Peyer's patch (tissue), 4 donors: ENCODE results near the gene NUP42. TPM values are rescaled to one million over a fixed set of nuclear protein-coding genes. Genes with fewer than 3 reads are reported as not detected.
"Not testable (repeated sequence)": the region's sequence is repeated elsewhere in the genome, so short reads cannot be mapped to it uniquely, and the experiment has no call there.

Source experiments
- DNase-seq, 3 donors: peaks; one replicate each; pipeline ENCODE4 v3.0.0-alpha.2; 2017 to 2019
- H3K27ac ChIP-seq, 4 donors: fragments of 200-600 bp; sonication (generic); one replicate each; pipeline ENCODE4 v1.5.1; 2016 to 2019
- H3K27me3 ChIP-seq, 2 donors: fragments of 200-600 bp; sonication (generic); one replicate each; pipeline ENCODE4 v1.5.1; 2019
- H3K36me3 ChIP-seq, 3 donors: fragments of 200-600 bp; sonication (generic); one replicate each; pipeline ENCODE4 v1.5.1; 2016 to 2019
- H3K4me1 ChIP-seq, 4 donors: fragments of 200-600 bp; sonication (generic); one replicate each; pipeline ENCODE4 v1.5.1; 2016 to 2019
- H3K4me3 ChIP-seq, 4 donors: fragments of 200-600 bp; sonication (generic); 1 replicate in 3 of 4; 2 replicates in 1 of 4; pipeline ENCODE4 v1.5.1; 2016 to 2019; ENCODE audit warnings: mild to moderate bottlenecking in 1 of 4
- H3K9me3 ChIP-seq, 4 donors: fragments of 200-600 bp; sonication (generic); one replicate each; pipeline ENCODE4 v1.5.1; 2016 to 2019; ENCODE audit warnings: mild to moderate bottlenecking in 1 of 4
- POLR2A ChIP-seq, 2 donors: fragments of 450-650 bp; IDR thresholded peaks; one replicate each; pipeline ENCODE4 v1.5.1; 2017; ENCODE audit warnings: antibody characterized with exemption in 2 of 2, mild to moderate bottlenecking in 2 of 2, moderate library complexity in 2 of 2
- total RNA-seq, 4 donors: library from RNA; depleted of rRNA; stranded (reverse); fragments of >200 nt; gene quantifications; one replicate each; pipeline ENCODE4 v1.1.0, GENCODE V29; 2016
- TF ChIP-seq, protein P1 (sequence below), 6 experiments: fragments of 450-650 bp in 4 of 6; fragments of 200-600 bp in 2 of 6; sonication (generic) in 1 of 6; IDR thresholded peaks; one replicate each; pipeline ENCODE4 v1.5.1; 2017 to 2019; ENCODE audit warnings: antibody characterized with exemption in 6 of 6, mild to moderate bottlenecking in 3 of 6, moderate library complexity in 1 of 6

NUP42 gene
- total RNA-seq, 4 donors from 2014 or later = 23.1 to 92.1 (median 53.7) TPM

DNA sequence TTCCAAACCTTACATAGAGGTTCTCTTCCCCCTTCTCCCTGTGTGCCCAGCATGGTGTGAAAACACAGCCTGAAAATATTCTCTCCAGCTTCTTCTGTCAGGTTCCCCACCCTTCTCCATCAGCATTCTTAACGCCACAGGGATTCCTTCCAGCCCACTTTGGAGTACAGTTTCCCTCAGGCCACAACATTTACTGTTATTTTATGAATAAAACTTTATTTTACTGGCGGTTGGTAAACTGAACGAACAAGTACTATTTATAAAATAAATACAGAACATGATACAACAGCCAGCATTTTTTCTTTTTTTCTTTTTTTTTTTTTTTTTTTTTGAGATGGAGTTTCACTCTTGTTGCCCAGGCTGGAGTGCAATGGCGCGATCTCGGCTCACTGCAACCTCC is 33.1 kb downstream of the NUP42 start:
- no peaks in the 10 kb centered on the region for H3K36me3 ChIP-seq
- H3K27ac ChIP-seq = no peak overlapping the region
- no peak for TF ChIP-seq POLR2A (IDR thresholded peaks at IDR 0.05)
- TF ChIP-seq, protein P1, sequence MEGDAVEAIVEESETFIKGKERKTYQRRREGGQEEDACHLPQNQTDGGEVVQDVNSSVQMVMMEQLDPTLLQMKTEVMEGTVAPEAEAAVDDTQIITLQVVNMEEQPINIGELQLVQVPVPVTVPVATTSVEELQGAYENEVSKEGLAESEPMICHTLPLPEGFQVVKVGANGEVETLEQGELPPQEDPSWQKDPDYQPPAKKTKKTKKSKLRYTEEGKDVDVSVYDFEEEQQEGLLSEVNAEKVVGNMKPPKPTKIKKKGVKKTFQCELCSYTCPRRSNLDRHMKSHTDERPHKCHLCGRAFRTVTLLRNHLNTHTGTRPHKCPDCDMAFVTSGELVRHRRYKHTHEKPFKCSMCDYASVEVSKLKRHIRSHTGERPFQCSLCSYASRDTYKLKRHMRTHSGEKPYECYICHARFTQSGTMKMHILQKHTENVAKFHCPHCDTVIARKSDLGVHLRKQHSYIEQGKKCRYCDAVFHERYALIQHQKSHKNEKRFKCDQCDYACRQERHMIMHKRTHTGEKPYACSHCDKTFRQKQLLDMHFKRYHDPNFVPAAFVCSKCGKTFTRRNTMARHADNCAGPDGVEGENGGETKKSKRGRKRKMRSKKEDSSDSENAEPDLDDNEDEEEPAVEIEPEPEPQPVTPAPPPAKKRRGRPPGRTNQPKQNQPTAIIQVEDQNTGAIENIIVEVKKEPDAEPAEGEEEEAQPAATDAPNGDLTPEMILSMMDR (IDR thresholded peaks at IDR 0.05) = no peak
- no peaks in the 10 kb centered on the region for H3K4me1 ChIP-seq
- no peaks in the 10 kb centered on the region for H3K9me3 ChIP-seq
- no peaks in the 10 kb centered on the region for H3K27me3 ChIP-seq
- no peak overlapping the region for H3K4me3 ChIP-seq
- DNase-seq = no peak

DNA sequence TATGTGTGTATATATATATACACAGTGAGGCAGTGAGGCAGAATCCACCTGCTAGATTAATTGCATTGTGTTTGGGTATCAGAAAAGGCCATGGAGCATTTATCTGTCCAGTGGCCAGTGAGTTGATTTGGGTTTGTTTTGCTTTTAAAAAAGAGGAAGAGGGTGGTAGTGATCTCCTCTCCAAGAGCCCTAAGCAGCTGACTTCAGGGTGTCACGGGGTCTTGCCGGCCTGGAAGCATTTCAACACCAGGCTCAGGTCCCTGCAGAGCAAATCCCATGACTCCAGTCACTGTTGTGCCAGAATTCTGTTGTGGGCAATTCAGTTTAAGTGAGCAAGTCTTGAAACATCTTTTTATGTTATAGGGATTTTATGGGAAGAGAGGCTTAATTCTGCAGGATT is 34.2 kb downstream of the NUP42 start:
- no peaks in the 10 kb centered on the region for H3K4me1 ChIP-seq
- peak in 1 of 3 donors; percentile 63 for DNase-seq
- no peaks in the 10 kb centered on the region for H3K27me3 ChIP-seq
- H3K4me3 ChIP-seq = no peak overlapping the region
- TF ChIP-seq, protein P1 (IDR thresholded peaks at IDR 0.05) = no peak
- TF ChIP-seq POLR2A (IDR thresholded peaks at IDR 0.05) = no peak
- no peaks in the 10 kb centered on the region for H3K9me3 ChIP-seq
- no peak overlapping the region for H3K27ac ChIP-seq
- no peaks in the 10 kb centered on the region for H3K36me3 ChIP-seq

DNA sequence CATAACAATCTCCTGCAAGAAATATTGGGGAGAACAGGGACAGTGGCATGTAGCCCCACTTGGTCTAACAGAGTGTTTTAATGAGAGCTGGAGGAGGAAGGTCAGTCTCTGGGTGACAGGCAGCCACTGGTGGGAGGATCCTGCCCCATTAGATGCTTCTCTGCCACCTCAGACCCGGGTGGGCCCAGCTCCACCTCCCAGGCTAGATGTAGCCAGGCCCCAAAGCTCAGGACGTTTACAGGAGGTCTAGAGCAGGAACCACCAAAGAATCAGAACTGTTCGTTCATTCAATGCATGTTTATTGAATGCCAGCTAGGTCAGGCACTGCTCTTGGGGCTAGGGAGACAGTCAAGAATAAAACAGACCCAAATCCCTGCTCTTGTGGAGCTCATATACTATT is 36.3 kb downstream of the NUP42 start:
- Histone ChIP-seq H3K4me1 (no peaks in the 10 kb centered on the region), H3K36me3 (no peaks in the 10 kb centered on the region), H3K27me3 (no peaks in the 10 kb centered on the region), H3K27ac (no peak overlapping the region), H3K4me3 (no peak overlapping the region), H3K9me3 (no peaks in the 10 kb centered on the region)
- no peak for DNase-seq
- TF ChIP-seq, protein P1 (IDR thresholded peaks at IDR 0.05) = no peak
- TF ChIP-seq POLR2A (IDR thresholded peaks at IDR 0.05) = no peak

DNA sequence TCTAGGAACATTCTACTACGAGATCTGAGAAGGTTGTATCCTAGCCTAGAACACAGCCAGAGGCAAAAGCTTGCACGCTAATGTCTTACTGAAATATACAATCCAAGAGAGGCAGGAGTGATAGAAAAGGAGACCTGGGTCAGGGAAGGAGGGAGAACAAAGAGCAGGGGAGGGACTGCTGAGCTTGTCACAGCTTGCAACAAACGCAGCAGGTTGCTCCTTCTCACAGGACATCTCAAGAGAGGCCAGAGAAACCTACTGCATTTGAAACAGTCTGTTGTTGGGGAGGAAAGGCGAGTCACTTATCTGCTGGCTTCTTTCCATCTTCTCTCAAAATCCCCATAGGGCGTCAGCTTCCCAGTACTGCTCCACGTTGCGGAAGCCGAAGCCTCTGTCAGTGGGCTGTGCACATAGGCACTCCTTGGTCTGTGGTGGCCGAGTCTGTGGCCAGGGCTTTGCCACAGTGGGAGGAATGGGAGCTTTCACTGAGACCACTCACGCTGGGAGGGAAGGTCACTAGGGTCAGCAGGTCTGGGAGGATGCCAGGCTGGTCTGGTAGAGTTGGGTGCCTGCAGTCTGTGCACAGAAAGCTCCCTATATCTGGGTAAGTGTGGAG is 39.0 kb downstream of the NUP42 start:
- H3K36me3 ChIP-seq = no peaks in the 10 kb centered on the region
- TF ChIP-seq, protein P1 (IDR thresholded peaks at IDR 0.05) = no peak
- TF ChIP-seq POLR2A (IDR thresholded peaks at IDR 0.05) = no peak
- no peak overlapping the region for H3K27ac ChIP-seq
- H3K4me1 ChIP-seq = no peaks in the 10 kb centered on the region
- no peak overlapping the region for H3K4me3 ChIP-seq
- H3K27me3 ChIP-seq = no peaks in the 10 kb centered on the region
- DNase-seq = no peak
- H3K9me3 ChIP-seq = no peaks in the 10 kb centered on the region

DNA sequence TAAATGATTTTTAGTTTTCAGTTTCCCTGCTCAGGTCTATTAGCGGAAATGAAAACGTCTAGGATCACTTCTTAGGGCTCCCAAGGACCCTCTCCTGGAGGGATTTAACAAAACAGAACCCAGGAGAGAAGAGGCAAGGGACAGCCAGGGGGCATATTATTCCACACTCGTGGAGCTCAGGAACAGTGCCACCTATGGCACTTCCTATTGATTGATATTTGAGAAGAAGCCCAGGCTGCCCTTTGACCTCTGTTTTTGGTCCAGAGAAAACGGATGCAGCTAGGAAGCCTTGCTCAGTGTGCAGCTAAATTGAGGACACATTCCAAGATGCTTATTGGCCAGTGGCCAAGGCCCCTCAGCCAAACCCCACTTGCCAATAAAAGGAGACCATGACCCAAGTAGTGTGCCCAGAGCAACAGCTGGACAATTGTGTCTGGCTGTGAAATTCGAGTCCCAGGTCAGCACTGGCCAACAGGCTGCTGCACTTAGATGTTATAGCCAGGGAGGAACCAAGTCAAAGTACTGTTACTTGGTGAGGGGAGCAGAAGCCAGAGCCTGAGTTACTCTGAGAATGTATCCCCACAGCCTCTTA is 40.7 kb downstream of the NUP42 start:
- Histone ChIP-seq H3K4me1 (no peaks in the 10 kb centered on the region), H3K36me3 (no peaks in the 10 kb centered on the region), H3K27me3 (no peaks in the 10 kb centered on the region), H3K27ac (no peak overlapping the region), H3K4me3 (no peak overlapping the region), H3K9me3 (no peaks in the 10 kb centered on the region)
- no peak for DNase-seq
- no peak for TF ChIP-seq POLR2A (IDR thresholded peaks at IDR 0.05)

DNA sequence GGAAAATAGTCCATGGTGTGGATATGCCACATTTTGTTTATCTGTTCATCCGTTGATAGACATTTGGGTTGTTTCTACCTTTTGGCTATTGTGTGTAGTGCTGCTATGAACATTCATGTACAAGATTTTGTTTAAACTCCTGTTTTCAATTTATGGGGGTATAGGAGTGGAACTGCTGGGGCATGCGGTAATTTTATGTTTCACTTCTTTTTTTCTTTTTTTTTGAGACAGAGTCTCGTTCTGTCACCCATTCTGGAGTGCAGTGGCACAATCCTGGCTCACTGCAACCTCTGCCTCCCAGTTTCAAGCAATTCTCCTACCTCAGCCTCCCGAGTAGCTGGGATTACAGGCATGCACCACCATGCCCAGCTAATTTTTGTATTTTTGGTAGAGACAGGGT is 42.5 kb downstream of the NUP42 start:
- H3K9me3 ChIP-seq, H3K27me3 ChIP-seq, H3K4me1 ChIP-seq, H3K36me3 ChIP-seq, H3K4me3 ChIP-seq, DNase-seq, H3K27ac ChIP-seq: not testable (repeated sequence)
